Gastroesophageal sphincter (tissue), 4 donors: Measurements from ENCODE around the gene SLC39A11. TPM values are rescaled to one million over a fixed set of nuclear protein-coding genes. Genes with fewer than 3 reads are reported as not detected.
"Not testable (repeated sequence)": the region's sequence is repeated elsewhere in the genome, so short reads cannot be mapped to it uniquely, and the experiment has no call there.

Source experiments
- ATAC-seq: fragments of 150-250 bp; one replicate; pipeline ENCODE4 v1.9.1; 2016; ENCODE audit warnings: mild to moderate bottlenecking, moderate library complexity
- H3K27ac ChIP-seq, 4 donors: fragments of 200-600 bp; sonication (generic) in 3 of 4; 1 replicate in 3 of 4; 2 replicates in 1 of 4; pipeline ENCODE4 v1.5.1; 2016 to 2019
- H3K27me3 ChIP-seq: fragments of 200-600 bp; sonication (generic); one replicate; pipeline ENCODE4 v1.5.1; 2019
- H3K36me3 ChIP-seq, 2 donors: fragments of 200-600 bp; sonication (generic); one replicate each; pipeline ENCODE4 v1.5.1; 2019; ENCODE audit warnings: control low read depth in 1 of 2
- H3K4me1 ChIP-seq, 3 donors: fragments of 200-600 bp; sonication (generic); 1 replicate in 2 of 3; 2 replicates in 1 of 3; pipeline ENCODE4 v1.5.1; 2016 to 2019; ENCODE audit warnings: control low read depth in 2 of 3
- H3K4me3 ChIP-seq, 2 donors: fragments of 200-600 bp; sonication (generic); one replicate each; pipeline ENCODE4 v1.5.1; 2019; ENCODE audit warnings: mild to moderate bottlenecking in 1 of 2, moderate library complexity in 1 of 2
- H3K9me3 ChIP-seq, 3 donors: fragments of 200-600 bp; sonication (generic); one replicate each; pipeline ENCODE4 v1.5.1; 2017 to 2019; ENCODE audit warnings: control low read depth in 2 of 3
- EP300 ChIP-seq: sonication (generic); formaldehyde crosslinking; IDR thresholded peaks from one replicate; pipeline ENCODE4 v1.6.1; 2017; ENCODE audit warnings: antibody characterized with exemption, mild to moderate bottlenecking
- POLR2A ChIP-seq, 2 donors: fragments of 450-650 bp; IDR thresholded peaks; one replicate each; pipeline ENCODE4 v1.6.1; 2017; ENCODE audit warnings: antibody characterized with exemption in 2 of 2, mild to moderate bottlenecking in 2 of 2, moderate library complexity in 1 of 2
- POLR2AphosphoS5 ChIP-seq: sonication (generic); formaldehyde crosslinking; IDR thresholded peaks from one replicate; pipeline ENCODE4 v1.6.1; 2017; ENCODE audit warnings: antibody characterized with exemption
- WGBS, 2 donors: methylation state at CpG; one replicate each; pipeline ENCODE4 v1.1.5; 2018; ENCODE audit warnings: low coverage in 1 of 2; 5-methylcytosine and 5-hydroxymethylcytosine counted together
- total RNA-seq, 4 donors: library from RNA; depleted of rRNA; stranded (reverse); fragments of >200 nt; gene quantifications; one replicate each; pipeline ENCODE4 v1.1.0, GENCODE V29; 2016
- TF ChIP-seq, protein P1 (sequence below), 4 experiments: fragments of 200-600 bp in 2 of 4; fragments of 450-650 bp in 2 of 4; sonication (generic) in 1 of 4; IDR thresholded peaks; one replicate each; pipeline ENCODE4 v1.5.1; 2017 to 2019; ENCODE audit warnings: antibody characterized with exemption in 4 of 4, mild to moderate bottlenecking in 2 of 4, moderate library complexity in 2 of 4

The SLC39A11 gene
- total RNA-seq, 4 donors from 2014 or later = 11.6 to 16.8 (median 14.5) TPM

DNA sequence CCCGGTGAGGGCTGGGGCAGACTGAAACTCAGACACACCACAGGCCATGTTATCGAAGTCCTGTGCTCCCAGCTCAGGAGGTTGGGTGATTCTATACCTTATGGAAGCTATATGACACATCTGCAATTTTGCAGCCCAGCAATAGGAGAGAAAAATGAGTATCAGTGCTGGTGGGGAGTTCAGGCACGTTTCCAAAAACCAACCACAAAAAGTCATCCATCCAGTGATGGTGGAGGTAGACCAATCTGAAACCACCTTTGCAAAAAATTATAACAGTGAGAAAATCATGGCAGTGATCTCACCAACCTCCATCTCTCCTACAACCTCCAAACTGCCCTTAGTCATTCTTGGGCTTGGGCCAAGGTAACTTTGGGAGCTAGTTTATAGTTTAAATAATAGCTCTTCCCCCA is 327.9 kb downstream of the SLC39A11 start:
- WGBS, 2 donors = 50 to 87% methylated on average over 1 to 3 of the region's 3 CpGs
- Histone ChIP-seq H3K4me3 (no peak overlapping the region), H3K9me3 (peaks cover 0 to 21% (median 0%) of the 10 kb centered on the region in 3 donors), H3K27me3 (no peaks in the 10 kb centered on the region), H3K4me1 (no peaks in the 10 kb centered on the region), H3K36me3 (peaks cover 0 to 14% of the 10 kb centered on the region in 2 donors), H3K27ac (no peak overlapping the region)
- no peak for ATAC-seq
- TF ChIP-seq POLR2AphosphoS5 = no peak
- TF ChIP-seq POLR2A (IDR thresholded peaks at IDR 0.05) = no peak
- TF ChIP-seq, protein P1, sequence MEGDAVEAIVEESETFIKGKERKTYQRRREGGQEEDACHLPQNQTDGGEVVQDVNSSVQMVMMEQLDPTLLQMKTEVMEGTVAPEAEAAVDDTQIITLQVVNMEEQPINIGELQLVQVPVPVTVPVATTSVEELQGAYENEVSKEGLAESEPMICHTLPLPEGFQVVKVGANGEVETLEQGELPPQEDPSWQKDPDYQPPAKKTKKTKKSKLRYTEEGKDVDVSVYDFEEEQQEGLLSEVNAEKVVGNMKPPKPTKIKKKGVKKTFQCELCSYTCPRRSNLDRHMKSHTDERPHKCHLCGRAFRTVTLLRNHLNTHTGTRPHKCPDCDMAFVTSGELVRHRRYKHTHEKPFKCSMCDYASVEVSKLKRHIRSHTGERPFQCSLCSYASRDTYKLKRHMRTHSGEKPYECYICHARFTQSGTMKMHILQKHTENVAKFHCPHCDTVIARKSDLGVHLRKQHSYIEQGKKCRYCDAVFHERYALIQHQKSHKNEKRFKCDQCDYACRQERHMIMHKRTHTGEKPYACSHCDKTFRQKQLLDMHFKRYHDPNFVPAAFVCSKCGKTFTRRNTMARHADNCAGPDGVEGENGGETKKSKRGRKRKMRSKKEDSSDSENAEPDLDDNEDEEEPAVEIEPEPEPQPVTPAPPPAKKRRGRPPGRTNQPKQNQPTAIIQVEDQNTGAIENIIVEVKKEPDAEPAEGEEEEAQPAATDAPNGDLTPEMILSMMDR (IDR thresholded peaks at IDR 0.05) = no peak
- no peak for TF ChIP-seq EP300

DNA sequence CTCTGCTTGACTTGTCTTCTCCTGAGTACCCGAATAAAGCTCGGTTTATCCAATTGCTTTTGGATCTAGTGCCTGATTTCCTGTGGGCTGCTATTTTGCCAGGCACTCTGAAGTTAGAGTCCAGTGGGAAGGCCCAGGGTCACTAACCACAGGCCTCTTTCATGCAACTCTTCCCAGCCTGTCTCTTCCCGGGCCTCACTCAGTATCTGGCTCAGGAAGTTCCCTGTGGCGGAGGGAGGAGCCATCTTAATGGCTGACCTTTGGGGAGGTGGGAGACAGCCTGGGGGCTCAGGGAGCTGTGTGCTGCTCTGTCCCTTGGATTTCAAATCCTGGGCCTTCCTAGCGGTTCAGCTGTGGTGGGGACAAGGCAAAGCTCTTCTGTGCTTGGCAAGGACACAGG is 328.5 kb downstream of the SLC39A11 start:
- H3K4me1 ChIP-seq = no peaks in the 10 kb centered on the region
- no peak for ATAC-seq
- WGBS, 2 donors = 47 to 73% methylated on average over 3 of the region's 5 CpGs
- H3K27ac ChIP-seq = no peak overlapping the region
- H3K9me3 ChIP-seq = peaks cover 0 to 21% (median 0%) of the 10 kb centered on the region in 3 donors
- TF ChIP-seq, protein P1 (IDR thresholded peaks at IDR 0.05) = no peak
- TF ChIP-seq EP300 (no peak), POLR2AphosphoS5 (no peak), POLR2A (IDR thresholded peaks at IDR 0.05) (no peak)
- no peaks in the 10 kb centered on the region for H3K27me3 ChIP-seq
- no peak overlapping the region for H3K4me3 ChIP-seq
- H3K36me3 ChIP-seq = peaks cover 0 to 14% of the 10 kb centered on the region in 2 donors

DNA sequence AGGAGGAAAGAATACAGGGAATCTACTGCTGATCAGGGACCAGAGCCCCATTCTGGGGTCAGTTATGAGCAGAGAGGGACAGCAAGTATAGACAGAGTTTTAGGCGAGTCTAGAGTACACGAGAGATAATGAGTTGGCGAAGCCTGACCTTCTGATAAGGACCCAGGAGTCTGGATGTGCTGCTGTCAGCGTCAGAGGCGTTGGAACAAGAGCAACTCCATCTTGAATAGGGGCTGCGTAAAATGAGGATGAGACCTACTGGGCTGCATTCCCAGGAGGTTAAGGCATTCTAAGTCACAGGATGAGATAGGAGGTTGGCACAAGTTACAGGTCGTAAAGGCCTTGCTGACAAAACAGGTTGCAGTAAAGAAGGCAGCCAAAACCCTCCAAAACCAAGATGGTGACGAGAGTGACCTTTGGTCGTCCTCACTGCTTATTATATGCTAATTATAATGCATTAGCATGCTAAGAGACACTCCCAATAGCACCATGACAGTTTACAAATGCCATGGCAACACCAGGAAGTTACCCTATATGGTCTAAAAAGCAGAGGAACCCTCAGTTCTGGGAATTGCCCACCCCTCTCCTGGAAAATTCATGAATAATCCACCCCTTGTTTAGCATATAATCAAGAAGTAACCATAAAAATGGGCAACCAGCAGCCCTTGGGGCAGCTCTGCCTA is 330.5 kb downstream of the SLC39A11 start:
- not testable (repeated sequence) for H3K36me3 ChIP-seq, H3K9me3 ChIP-seq, H3K4me3 ChIP-seq, H3K27me3 ChIP-seq, ATAC-seq, H3K4me1 ChIP-seq, H3K27ac ChIP-seq
- WGBS, 2 donors = 75 to 88% methylated on average over 7 to 9 of the region's 9 CpGs

DNA sequence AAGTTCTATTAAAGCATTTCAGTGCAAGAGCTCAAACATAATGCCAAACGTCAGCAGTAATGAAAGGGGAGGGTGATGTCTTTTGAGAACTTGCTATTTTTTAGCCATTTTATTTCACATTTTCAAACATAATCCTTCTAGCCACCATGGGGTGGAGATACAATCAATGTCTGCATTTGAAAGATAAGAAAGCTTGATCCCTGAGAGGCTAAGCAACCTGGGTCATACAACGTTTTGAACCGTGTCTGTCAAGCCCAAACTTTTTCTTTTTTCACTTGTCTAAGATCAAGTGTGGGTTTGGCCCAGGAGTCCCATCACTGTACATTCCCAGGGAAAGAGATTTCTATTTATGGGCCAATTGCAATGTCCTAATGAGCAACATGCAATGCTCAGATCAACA is 331.1 kb downstream of the SLC39A11 start:
- TF ChIP-seq POLR2A (IDR thresholded peaks at IDR 0.05) = no peak
- TF ChIP-seq POLR2AphosphoS5 = no peak
- no peak for TF ChIP-seq EP300
- TF ChIP-seq, protein P1 (IDR thresholded peaks at IDR 0.05) = no peak
- ATAC-seq = no peak
- peaks cover 0 to 5% of the 10 kb centered on the region in 2 donors for H3K36me3 ChIP-seq
- H3K27me3 ChIP-seq = no peaks in the 10 kb centered on the region
- no peak overlapping the region for H3K27ac ChIP-seq
- H3K4me3 ChIP-seq = no peak overlapping the region
- WGBS, 2 donors = 37 to 74% methylated on average over 3 of the region's 3 CpGs
- no peaks in the 10 kb centered on the region for H3K4me1 ChIP-seq
- peaks cover 0 to under 1% (median 0%) of the 10 kb centered on the region in 3 donors for H3K9me3 ChIP-seq

DNA sequence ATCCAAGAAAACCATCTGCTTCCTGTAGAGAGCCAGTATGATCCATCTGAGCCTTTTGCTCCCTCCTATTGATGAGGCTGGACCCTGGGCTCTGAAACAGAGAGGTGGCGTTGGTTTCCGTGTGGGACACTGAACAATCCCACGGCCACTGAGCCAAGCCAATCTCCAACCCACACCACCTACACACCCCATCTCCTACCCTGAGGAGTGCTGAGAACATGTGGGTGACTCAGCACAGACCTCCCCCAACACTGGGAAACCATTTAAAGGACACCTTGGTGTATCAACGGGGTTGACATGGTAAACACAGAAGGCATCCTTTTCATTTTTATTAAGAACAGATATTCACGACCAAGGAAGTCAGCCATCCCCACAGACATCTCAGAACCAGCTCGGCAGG is 332.1 kb downstream of the SLC39A11 start:
- Histone ChIP-seq H3K4me3 (no peak overlapping the region), H3K4me1 (no peaks in the 10 kb centered on the region), H3K9me3 (no peaks in the 10 kb centered on the region), H3K27ac (no peak overlapping the region), H3K36me3 (peaks cover 0 to 5% of the 10 kb centered on the region in 2 donors), H3K27me3 (no peaks in the 10 kb centered on the region)
- ATAC-seq = no peak
- 92% methylated on average over 6 of the region's 6 CpGs; no CpG with 5 or more reads in 1 of the 2 donors for WGBS, 2 donors
- TF ChIP-seq EP300 (no peak), POLR2AphosphoS5 (no peak), POLR2A (IDR thresholded peaks at IDR 0.05) (no peak)
- TF ChIP-seq, protein P1 (IDR thresholded peaks at IDR 0.05) = no peak
